HG03558 (cell line): Measurements from ENCODE around the gene OR11H7.
"Not testable (repeated sequence)": the region's sequence is repeated elsewhere in the genome, so short reads cannot be mapped to it uniquely, and the experiment has no call there.

Experiments
- ATAC-seq: cut with Tn5 transposase; IDR thresholded peaks from one replicate; pipeline ENCODE4 v1.9.1; 2021; ENCODE audit warnings: moderate number of reproducible peaks; ENCODE audit not compliant: unreplicated experiment; ENCODE audit errors: extremely low read depth

Gene OR11H7

DNA sequence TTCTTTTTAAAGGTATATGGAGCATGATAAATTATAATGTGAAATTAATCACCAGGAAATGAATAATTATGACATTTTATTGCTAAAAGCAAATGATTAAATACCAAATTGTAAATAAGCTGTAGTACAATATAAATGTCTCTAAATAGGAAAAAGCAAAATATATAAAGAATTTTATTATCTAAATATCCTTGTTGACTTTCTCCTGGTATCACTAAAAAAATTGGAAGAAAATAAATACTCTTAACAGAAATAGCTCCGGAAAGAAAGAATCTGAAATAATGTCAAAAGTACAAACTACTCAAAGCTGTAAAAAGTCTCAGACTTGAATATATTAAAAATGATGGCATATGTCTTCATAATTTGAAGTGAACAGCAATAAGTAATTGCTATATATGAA lies at the start of gene OR11H7:
TSS of gene OR11H7 (plus strand) at position 301 of the 400 bp plus-strand sequence.
- ATAC-seq = no peak

DNA sequence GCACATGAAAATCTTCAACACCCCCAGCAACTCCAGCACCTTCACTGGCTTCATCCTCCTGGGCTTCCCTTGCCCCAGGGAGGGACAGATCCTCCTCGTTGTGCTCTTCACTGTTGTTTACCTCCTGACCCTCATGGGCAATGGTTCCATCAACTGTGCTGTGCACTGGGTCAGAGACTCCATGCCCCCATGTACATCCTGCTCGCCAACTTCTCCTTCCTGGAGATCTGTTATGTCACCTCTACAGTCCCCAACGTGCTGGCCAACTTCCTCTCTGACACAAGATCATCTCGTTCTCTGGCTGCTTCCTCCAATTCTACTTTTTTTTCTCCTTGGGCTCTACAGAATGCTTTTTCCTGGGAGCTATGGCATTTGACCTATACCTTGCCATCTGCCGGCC lies 49.6 kb upstream of the OR11H7 start:
- no peak for ATAC-seq

DNA sequence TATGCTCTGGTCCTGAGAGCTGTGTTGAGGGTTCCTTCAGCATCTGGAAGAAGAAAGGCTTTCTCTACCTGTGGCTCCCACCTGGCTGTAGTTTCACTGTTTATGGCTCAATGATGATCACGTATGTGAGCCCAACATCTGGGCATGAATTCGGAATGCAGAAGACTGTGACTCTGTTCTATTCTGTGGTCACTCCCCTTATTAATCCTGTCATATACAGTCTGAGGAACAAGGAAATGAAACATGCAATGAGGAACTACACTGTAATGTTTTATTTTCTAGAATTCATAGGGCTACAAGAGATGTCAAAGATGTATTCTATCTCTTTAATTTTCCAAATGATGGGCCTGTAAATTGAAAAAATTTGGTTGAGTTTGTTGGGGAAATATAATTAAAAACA lies 48.9 kb upstream of the OR11H7 start:
- no peak for ATAC-seq

DNA sequence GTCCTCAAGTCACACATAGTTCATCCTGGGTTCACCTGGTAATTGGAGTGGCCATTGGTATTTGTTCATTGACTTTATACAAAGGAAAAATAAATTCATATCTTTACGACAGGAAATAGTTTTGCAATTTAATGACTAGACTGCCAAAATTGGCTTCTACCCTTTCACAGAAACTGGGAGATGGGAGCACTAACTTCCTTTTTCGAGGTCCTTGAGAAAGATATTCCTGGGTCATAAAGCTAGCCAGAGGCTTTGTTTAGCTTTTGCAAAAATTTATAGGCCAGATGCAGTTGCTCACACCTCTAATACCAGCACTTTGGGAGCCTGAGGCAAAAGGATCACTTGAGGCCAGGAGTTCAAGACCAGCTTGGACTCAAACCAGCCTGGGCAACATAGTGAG lies 48.3 kb upstream of the OR11H7 start:
- ATAC-seq = no peak

DNA sequence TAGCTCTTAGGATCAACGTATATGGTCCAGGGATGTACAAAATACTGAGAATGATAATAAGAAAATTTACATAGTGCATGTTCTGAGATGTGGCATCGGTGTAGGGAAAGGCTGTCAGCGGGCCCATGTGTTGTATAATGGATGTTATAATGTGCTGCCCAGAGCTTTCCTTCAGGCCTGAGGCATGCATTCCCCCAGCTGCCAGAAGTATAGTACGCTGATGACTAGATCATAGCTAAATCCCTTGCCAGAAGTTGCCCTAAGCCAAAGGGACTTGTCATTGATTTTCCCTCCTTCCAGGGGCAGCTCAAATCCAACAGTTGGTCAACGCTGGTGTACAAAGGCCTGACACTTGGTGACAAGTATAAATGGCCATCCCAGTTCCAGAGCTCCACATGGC lies 44.6 kb upstream of the OR11H7 start:
- ATAC-seq = no peak

DNA sequence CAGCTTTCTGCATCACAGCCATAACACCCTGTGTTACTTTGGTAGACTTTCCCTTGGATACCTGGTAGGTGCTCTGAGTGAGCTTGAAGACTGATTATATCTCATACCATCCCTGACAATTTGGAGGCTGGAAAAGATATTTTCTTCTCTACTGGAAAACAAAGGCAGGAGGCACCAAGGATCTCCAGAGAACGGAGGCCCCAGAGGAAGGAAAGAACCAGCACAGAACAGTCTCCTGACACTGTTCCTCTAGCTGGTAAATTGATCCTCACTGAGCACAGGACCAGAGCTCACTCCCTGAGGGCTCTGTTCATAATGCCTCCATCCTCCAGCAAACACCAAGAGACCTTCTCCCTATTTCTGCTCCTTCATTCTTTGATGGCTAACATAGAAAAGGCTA lies 38.2 kb upstream of the OR11H7 start, which contains the start of gene OR11G2:
TSS of gene OR11G2 (plus strand) at position 301 of the 400 bp plus-strand sequence. CDS start 6,542 bp downstream, outside the sequence.
- no peak for ATAC-seq

DNA sequence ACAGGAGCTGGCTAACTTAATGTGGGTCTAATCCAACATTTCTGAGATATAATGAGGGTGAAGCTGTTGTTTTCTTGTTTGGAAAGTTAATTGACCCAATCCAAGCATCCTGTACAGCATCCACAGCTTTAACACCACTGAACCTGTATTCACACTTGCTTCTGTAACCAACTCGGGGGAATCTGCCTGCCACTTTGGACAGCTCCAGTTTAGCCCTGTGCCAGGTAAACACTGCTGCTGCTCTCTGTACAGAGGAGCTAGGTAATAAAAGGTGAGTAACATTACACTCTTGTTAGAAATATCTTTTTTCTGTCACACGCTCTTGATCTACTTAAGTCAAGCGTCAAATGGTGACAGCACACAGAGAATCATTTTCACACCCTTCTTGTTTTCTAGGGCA lies 37.4 kb upstream of the OR11H7 start:
- ATAC-seq = no peak

DNA sequence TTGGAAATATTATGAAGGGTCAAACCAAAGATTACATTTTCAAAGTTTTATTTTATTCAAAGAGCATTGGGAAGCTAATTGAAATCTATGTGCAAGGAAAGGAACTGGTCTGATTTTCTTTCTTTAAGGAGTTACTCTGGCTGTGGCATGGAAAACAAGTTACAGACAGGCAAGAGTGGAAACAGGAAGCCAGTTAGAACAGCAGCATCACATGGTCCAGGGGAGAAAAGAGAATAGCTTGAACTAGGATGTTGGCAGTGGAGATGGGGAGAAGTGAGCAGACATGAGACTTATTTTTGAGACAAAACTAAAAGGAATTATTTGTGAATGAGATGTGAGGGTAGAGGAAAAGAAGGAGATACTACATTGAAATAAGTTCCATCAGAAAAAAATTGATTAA lies 34.7 kb upstream of the OR11H7 start:
- no peak for ATAC-seq

DNA sequence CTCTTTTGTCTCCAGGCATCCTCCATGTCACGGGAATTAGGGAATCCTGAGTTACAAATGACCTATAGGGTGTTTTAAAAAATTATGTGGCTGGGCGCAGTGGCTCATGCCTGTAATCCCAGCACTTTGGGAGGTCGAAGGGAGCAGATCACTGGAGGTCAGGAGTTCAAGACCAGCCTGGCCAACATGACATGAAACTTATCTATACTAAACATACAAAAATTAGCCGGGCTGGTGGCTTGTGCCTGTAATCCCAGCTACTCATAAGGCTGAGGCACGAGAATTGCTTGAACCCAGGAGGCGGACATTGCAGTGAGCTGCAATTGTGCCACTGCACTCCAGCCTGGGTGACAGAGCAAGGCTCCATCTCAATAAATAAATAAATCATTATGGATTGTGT lies 33.6 kb upstream of the OR11H7 start:
- not testable (repeated sequence) for ATAC-seq

DNA sequence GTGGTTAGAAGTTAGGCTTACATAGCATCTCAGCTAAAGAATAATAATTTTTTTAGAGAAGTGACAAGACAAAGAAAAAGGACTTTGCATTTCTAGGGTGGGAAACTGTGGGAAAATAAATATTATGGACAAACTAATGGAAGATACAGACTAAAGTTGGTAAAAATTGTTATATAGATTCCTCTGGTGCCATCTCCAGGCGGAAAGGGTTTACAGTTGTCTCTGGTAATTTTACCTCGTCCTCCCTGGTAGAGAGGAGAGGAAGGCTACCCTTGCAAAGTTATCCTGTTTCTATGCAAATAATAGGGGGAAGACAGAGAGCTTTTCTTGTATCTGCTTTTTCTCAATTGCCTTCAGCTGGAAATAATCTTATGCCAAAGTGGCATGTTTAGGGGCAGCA lies 32.9 kb upstream of the OR11H7 start:
- no peak for ATAC-seq

DNA sequence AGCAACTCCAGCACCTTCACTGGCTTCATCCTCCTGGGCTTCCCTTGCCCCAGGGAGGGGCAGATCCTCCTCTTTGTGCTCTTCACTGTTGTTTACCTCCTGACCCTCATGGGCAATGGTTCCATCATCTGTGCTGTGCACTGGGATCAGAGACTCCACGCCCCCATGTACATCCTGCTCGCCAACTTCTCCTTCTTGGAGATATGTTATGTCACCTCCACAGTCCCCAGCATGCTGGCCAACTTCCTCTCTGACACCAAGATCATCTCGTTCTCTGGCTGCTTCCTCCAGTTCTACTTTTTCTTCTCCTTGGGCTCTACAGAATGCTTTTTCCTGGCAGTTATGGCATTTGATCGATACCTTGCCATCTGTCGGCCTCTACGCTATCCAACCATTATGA lies 31.3 kb upstream of the OR11H7 start:
- no peak for ATAC-seq

DNA sequence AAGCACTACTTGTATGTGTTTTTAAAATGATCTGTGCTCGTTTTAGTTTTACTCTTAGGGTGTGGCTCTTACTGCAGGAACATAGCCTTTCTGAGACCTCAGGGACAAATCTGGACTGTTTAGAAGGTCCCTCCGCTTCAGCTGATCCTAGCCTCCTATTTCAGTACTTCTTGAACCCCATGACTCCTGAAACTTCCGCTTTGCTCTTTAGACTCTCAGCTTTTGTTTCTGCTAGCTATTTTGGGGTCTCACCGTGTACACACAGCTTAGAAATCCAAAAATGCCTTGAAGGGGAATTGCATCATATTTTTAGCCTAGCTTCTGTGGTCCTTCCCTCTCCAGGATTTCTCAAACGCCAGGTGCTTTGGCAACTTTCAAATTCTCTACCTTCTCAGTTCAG lies 29.8 kb upstream of the OR11H7 start:
- no peak for ATAC-seq

DNA sequence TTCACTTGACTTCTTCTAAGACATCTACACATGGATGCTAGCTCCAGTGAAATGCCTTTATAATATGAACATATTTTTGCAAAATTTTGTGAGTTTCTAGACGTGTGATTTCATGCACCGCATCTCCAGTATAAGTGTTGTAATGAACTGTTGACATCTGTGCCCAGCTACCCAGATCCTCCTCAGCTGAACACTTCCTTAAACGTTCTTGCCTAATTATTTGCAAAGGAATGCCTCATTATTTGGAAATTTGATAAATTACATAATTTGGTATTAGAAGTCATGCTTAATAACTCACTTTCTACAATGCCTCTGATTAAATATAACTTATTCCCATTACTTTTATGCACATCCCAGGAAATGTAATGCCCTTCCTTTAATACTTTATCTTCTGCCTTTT lies 24.1 kb upstream of the OR11H7 start:
- no peak for ATAC-seq

DNA sequence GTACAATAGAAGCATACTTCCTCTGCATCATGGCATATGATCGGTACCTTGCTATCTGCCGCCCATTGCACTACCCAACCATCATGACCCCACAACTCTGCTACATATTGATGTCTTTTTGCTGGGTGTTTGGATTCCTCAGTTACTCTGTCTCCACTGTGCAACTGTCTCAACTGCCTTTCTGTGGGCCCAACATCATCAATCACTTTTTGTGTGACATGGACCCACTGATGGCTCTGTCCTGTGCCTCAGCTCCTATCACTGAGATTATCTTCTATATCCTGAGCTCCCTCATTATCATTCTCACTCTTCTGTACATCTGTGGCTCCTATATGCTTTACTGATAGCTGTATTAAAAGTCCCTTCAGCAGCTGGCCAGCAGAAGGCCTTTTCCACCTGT lies 19.2 kb upstream of the OR11H7 start:
- ATAC-seq = no peak

DNA sequence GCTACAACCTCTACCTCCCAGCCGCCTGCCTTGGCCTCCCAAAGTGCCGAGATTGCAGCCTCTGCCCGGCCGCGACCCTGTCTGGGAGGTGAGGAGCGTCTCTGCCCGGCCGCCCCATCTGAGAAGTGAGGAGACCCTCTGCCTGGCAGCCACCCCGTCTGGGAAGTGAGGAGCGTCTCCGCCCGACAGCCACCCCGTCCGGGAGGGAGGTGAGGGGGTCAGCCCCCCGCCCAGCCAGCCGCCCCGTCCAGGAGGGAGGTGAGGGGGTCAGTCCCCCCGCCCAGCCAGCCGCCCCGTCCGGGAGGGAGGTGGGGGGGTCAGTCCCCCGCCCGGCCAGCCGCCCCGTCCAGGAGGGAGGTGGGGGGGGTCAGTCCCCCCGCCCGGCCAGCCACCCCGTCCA lies 16.4 kb upstream of the OR11H7 start:
- not testable (repeated sequence) for ATAC-seq

DNA sequence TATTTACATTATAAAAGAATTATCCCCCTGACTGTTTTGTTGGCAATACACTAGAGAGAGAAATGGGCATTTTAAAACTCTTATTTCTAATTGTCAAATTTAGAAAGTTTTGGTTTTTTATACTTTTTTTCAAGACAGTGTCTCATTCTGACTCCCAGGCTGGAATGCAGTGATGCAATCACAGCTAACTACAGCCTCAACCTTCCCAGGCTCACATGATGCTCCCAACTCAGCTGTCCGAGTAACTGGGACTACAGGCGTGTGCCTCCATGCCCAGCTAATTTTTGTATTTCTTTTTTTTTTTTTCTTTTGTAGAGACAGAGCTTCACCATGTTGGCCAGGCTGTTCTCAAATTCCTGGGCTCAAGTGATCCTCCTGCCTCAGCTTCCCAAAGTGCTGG lies 13.6 kb upstream of the OR11H7 start:
- no peak for ATAC-seq

DNA sequence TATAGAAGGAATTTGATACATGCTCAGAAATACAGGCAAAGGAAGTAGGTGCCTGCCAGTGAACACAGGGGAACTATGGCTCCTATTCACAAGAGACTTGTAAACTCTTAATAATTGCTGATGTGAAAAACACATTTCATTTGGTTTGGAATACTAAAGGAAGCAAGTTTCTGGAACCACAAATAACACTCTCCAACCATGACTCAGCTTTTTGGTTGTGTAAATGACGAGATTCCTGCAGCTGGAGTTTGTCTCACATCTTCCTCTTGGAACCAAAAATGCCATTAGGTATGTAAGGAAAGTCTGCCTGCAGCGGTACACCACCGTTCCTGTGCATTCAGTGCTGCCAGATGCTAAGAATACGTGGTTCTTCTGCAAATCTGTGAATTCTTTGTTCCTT lies 9.7 kb upstream of the OR11H7 start:
- ATAC-seq = no peak

DNA sequence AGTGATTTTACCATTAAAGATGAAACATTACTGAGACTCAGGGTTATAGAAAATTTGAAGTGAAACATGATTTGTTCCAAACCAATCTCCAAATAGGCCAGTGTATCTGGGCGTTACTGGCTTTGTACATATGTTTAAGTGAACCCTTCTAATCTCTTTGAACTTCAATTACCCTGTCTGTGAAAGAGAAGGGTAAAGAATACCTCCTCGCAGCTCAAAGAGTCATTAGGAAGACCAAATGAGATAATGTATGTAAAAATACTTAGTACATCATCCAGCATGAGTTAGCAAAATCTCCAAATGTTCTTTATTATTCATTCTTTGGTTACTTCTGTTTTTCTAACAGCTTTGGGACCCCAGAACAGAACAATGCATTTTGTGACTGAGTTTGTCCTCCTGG lies 5.4 kb upstream of the OR11H7 start, which contains the start of gene OR11H6:
TSS of gene OR11H6 (plus strand) at position 301 of the 400 bp plus-strand sequence. CDS start at position 301, 0 bp downstream.
- no peak for ATAC-seq

DNA sequence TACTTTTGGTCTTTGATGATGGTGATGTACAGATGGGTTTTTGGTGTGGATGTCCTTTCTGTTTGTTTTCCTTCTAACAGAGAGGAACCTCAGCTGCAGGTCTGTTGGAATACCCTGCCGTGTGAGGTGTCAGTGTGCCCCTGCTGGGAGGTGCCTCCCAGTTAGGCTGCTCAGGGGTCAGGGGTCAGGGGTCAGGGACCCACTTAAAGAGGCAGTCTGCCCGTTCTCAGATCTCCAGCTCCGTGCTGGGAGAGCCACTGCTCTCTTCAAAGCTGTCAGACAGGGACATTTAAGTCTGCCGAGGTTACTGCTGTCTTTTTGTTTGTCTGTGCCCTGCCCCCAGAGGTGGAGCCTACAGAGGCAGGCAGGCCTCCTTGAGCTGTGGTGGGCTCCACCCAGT lies 6.6 kb downstream of the OR11H7 start:
- not testable (repeated sequence) for ATAC-seq

DNA sequence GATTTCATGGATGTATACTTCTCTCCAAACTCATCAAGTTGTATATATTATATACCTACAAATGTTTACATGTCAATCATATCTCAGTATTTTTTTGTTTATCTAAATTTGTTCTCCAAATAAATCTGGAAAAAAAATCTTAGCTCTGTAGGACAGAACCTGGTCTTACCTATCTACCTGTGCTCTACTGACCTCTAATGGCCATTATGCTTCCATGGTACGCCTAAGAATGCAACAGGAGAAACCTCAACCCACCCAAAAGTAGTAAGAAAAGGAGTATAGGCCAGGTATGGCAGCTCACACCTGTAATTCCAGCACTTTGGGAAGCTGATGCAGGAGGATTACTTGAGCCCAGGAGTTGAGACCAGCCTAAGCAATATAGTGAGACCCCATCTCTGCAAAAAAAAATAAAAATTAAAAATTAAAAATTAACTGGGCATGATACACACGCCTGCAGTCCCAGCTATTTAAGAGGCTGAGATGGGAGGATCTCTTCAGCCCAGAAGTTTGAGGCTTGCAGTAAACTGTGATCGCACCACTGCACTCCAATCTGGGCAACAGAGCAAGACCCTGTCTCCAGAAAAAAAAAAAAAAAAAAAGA lies 19.0 kb downstream of the OR11H7 start:
- ATAC-seq = no peak

DNA sequence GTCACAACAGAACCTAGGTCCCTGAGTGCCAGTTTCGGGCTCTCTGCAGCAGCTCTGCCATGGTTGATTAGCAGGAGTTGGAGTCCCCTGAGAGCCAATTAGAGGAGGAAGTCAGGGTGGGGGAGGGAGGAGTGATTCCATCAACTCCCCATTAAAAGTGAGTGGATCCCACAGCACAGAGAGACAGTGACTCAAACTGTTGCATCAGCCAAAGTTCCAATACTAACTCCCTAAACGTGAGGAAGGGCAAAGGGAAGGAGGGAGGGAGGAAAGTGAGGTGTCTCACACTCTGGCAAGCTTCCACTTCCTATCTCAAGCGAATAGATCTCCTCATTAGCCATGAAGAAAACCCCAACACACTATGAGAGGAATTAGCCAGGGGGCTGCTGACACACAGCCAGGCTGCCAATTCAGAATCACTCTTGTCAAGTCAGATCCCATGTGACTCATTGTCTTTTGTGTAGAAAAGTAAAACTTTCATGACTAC lies 33.9 kb downstream of the OR11H7 start:
- no peak for ATAC-seq

DNA sequence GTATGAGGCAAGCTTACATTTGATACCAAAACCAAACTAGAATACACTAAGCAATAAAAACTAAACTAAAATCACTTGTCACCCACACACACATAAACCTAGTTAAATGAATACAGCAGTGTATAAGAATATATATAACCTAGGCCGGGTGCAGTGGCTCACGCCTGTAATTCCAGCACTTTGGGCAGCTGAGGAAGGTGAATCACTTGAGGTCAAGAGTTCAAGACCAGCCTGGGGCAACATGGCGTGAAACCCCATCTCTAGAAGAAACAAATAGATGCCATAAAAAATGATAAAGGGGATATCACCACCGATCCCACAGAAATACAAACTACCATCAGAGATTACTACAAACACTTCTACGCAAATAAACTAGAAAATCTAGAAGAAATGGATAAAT lies 35.6 kb downstream of the OR11H7 start:
- not testable (repeated sequence) for ATAC-seq
